GM19035 (cell line): Measurements from ENCODE around the gene CRIP2.

Experiments
- ATAC-seq: cut with Tn5 transposase; IDR thresholded peaks from one replicate; pipeline ENCODE4 v1.9.1; 2021; ENCODE audit not compliant: unreplicated experiment

CRIP2 gene

GRCh38 chr14:105460116-105460515 lies 14.5 kb upstream of the CRIP2 start:
- ATAC-seq, result no peak

DNA sequence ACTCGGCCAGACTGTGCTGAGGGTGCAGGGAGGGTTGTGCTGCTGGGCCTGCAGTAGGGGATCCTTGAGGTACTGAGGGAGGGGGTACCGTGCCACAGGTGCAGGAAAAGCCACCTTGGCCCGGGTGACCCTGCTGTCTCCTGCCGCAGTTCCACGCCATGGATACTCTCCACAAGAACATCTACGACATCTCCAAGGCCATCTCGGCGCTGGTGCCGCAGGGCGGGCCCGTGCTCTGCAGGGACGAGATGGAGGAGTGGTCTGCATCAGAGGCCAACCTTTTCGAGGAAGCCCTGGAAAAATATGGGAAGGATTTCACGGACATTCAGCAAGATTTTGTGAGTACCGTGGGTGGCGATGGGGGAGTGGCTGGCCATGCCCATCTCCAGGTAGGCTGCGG lies 14.0 kb upstream of the CRIP2 start:
- ATAC-seq, result no peak

DNA sequence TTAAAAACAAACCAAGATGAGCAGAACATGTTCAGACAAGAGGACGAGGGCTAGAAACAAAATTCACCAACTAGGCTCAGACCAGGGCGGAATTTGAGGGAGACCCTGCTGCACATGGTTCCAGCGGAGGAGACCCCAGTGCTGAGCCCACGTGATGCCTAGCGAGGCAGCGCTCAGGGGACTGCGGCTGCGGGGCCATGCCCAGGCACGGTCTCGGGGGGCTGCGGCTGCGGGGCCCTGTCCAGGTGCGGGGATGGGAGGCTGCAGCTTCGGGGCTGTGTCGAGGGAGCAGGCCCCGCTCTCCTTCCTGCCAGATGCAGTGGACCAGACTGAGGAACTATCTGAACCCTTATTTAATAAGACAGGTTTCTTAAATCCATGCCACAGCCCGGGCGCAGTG lies 12.7 kb upstream of the CRIP2 start:
- ATAC-seq, result no peak

GRCh38 chr14:105464501-105464900 lies 10.1 kb upstream of the CRIP2 start:
- ATAC-seq, result no peak

GRCh38 chr14:105465209-105466031 lies 9.2 kb upstream of the CRIP2 start:
- ATAC-seq, result no peak

DNA sequence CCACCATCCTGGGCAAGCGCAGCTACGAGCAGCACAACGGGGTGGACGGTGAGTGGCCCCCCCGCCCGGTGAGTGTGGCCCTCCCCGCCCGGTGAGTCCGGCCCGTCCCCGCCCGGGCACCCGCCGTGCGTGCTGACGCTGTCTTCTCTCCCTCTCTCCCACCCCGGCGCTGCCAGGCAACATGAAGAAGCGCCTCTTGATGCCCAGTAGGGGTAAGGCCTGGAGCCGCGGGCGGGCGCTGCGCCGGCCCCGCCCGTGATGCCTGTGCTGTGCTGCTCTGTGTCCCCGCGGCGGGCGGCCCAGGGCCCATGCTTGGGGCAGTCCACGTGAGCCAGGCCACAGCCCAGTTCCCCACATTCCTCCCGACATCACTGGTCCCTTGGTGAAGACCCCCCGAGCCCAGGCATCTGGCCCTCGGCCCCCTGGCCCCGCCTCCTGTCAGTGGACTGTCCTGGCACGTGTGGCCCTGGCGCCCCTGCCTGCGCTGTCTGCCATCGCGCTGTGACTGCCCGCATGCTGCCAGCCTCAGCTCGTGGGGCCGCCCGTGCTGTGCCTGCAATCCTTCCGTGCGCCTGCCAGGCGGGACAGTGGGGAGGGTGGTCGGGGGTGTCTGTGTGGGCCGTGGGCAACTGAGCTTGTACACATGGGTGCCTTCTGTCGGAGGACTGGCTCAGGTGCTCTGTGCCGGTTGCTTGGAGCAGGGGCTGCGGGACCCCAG lies 7.9 kb upstream of the CRIP2 start:
- ATAC-seq, result no peak

GRCh38 chr14:105467249-105467941 lies 7.2 kb upstream of the CRIP2 start:
- ATAC-seq, result no peak

DNA sequence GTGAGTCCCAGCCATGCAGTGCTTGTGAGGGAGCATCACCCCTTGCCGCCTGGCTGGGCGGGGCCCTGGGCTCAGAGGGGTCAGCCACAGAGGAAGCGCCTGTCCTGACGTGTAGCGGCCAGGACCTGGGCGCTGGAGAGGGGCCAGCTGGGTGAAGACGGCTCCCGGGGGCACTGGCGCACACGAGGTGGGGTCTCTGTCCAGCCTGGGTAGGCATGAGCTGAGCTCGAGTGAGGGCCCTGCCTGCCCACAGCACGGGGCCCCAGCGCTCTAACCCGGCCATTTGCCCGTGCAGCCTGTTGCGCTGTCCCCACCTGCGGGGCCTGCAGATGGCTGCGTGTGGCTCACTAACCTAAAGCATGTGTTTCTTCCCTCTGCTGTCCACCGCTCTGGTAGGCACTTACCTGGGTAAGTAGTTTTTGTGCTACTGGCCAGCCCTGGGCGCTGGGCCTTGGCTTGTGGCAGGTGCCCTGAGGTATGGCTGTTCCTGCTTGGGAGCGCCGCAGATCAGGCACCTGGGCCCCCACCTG lies 6.6 kb upstream of the CRIP2 start:
- no peak for ATAC-seq

- ATAC-seq, result no peak
Measured at GRCh38 chr14:105468621-105469241, 5.9 kb upstream of the CRIP2 start.

GRCh38 chr14:105469456-105470349 lies 4.9 kb upstream of the CRIP2 start:
- ATAC-seq, result no peak

DNA sequence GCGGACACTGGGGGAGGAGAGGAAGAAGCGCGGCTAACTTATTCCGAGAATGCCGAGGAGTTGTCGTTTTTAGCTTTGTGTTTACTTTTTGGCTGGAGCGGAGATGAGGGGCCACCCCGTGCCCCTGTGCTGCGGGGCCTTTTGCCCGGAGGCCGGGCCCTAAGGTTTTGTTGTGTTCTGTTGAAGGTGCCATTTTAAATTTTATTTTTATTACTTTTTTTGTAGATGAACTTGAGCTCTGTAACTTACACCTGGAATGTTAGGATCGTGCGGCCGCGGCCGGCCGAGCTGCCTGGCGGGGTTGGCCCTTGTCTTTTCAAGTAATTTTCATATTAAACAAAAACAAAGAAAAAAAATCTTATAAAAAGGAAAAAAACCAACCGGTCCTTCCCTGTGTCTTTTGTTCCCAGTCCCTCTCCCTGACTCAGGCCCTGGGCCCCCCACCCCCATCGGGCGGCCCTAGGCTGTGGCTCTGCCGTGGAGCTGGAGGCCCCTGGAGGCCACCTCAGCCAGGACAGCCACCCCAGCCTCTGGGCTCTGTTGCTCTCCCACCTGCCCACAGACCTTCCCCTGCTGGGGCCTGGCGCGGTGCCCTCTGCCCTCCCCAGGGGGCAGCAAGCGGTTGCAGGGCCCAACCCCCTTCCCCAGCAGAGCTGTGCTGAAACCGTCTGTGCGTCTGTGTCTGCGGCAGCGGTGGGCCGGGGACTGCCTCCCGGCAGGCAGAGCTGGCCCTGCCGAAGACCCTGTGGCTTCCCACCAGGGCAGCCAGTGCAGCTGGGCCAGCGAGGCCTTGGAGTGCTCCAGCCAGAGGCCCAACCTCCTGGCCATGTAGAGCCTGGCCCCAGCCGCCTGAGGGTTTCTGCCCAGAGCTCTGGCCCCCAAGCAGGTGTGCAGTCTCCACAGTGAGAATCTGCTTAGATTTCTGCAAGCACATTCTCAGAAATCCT lies 4.0 kb upstream of the CRIP2 start:
- no peak for ATAC-seq

DNA sequence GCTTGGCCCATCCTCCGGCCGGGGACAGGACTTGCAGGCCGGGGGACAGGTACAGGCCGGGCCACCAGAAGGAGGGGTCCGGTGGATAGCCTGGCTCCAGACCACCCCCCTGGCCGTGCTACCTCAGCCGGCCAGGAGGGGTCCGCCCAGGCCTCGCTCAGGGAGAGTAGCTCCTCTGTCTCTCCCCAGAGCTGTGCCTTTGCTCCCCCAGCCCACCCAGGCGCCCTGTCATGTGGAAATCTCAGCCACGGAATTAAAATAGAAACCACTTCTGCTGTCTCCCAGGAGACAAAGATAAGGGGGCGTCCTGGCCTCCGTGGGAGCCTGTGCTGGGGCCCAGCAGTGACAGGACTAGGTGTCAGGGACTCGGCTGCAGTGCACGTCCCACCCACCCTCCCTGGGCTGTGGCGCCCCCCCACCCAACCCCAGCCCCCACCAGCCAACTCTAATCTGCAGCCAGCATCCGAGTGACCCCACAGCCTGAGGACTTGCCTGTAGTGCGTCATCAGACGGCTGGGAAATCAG lies 3.3 kb upstream of the CRIP2 start:
- ATAC-seq, result no peak

GRCh38 chr14:105471823-105472485 lies 2.7 kb upstream of the CRIP2 start:
- ATAC-seq, result no peak

GRCh38 chr14:105472486-105472991 lies 2.1 kb upstream of the CRIP2 start:
- ATAC-seq, result no peak

DNA sequence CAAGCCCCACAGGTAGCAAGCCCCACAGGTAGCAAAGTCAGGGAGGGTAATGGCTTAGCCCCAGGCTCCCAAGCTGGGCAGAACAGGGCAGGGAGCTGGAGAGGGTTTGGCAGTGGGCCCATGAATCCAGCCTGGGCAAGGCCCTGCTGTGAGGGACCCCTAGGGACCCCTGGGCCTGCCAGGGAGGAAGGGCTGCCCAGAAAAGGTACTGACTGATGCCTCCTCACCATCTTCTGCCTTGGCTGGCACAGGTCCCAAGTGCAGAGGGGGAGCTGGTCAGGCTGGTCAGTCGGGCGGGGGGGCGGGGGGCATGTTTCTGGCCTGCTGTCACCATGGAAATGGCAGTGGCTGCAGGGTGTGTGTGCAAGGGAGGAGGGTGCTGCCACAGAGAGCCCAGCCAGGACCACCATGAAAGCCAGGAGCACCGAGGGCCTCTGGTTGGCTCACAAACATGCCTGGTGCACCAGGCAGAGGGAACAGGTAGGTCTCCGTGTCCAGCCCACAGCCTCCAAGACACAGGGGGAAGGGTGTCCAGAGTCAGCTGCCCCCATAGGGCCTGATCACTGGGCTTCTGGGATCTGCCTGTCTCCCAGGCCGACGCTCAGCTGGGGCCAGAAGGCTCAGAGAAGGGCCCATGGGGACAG lies 1.5 kb upstream of the CRIP2 start:
- no peak for ATAC-seq

DNA sequence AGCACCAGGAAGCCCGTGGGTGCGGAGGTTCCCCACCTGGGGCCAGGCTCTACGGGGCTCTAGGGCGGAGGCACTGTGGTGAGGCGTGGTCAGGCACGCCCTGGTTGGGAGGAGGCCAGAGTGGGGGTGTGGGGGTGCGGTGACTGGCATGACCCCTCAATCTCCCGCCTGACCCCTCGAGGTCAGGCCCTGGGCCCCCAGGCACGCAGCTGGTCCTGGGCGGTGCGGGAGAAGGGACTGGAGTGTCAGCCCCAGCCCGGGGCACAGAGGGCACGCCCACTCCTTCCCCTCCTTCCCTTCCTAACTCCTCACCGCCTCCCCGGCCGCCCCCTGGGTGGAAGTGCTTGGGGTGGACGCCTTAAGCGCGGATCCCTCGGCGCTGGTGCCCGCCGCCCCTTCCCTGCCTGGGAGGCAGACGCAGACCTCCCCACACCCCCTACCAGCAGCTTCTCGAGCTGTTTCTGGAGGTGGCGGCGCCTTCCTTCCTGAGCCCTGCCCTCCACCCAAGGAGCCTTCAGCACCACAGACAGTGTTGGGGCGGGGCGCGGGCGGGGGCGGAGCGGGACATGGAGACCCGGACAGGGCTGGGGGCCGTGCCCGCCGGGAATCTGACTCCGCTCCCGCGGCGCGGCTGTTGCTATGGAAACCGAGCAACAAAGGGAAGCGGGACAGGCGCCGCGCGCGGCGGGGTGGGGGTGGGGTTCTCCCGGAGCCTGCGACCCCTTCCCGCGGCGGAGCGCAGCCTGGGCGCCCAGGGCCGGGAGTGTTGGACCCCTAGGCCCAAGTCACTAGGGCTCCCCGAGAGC lies 741 bp upstream of the CRIP2 start:
- no peak for ATAC-seq
